Measurements from ENCODE around the gene AUTS2.

Gene AUTS2

DNA sequence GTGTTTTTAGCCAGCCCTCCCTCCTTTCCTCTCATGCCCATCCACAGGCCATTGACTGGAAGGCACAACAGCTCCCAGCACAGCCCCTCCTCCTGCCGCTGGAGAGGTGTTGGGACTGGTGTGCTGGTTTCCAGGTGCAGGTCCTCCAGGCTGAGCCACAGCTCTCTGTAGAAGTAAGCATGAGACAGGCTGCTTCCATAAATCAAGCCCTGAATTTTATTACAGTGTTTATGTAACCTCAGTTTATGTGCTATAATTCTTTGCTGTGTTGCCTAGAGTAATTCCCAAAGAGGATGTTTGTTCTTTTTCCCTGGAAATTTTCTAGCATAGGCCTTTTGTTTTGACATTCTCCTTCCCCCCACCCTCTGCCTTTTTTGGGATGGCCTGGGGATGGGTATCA lies 445.8 kb downstream of the AUTS2 start:
- Histone ChIP-seq H3K4me3 (replicated peaks; ENCODE audit: insufficient read depth, low read length) (no peak overlapping the region), H3K27me3 (ENCODE audit: insufficient read depth, poor library complexity, severe bottlenecking) (no peaks in the 10 kb centered on the region), H3K27ac (replicated peaks) (no peak overlapping the region)
- DNase-seq (ENCODE audit: low read depth in 1 of 2, low spot score in 1 of 2): no peak
- TF ChIP-seq SPI1 (IDR thresholded peaks at IDR 0.05; ENCODE audit: borderline replicate concordance, low read depth): no peak
- TF ChIP-seq, protein P1, sequence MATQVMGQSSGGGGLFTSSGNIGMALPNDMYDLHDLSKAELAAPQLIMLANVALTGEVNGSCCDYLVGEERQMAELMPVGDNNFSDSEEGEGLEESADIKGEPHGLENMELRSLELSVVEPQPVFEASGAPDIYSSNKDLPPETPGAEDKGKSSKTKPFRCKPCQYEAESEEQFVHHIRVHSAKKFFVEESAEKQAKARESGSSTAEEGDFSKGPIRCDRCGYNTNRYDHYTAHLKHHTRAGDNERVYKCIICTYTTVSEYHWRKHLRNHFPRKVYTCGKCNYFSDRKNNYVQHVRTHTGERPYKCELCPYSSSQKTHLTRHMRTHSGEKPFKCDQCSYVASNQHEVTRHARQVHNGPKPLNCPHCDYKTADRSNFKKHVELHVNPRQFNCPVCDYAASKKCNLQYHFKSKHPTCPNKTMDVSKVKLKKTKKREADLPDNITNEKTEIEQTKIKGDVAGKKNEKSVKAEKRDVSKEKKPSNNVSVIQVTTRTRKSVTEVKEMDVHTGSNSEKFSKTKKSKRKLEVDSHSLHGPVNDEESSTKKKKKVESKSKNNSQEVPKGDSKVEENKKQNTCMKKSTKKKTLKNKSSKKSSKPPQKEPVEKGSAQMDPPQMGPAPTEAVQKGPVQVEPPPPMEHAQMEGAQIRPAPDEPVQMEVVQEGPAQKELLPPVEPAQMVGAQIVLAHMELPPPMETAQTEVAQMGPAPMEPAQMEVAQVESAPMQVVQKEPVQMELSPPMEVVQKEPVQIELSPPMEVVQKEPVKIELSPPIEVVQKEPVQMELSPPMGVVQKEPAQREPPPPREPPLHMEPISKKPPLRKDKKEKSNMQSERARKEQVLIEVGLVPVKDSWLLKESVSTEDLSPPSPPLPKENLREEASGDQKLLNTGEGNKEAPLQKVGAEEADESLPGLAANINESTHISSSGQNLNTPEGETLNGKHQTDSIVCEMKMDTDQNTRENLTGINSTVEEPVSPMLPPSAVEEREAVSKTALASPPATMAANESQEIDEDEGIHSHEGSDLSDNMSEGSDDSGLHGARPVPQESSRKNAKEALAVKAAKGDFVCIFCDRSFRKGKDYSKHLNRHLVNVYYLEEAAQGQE (IDR thresholded peaks at IDR 0.05; ENCODE audit: insufficient replicate concordance, low read depth): no peak
- TF ChIP-seq GABPA (IDR thresholded peaks at IDR 0.05; ENCODE audit: low read depth): no peak
- TF ChIP-seq, protein P2, sequence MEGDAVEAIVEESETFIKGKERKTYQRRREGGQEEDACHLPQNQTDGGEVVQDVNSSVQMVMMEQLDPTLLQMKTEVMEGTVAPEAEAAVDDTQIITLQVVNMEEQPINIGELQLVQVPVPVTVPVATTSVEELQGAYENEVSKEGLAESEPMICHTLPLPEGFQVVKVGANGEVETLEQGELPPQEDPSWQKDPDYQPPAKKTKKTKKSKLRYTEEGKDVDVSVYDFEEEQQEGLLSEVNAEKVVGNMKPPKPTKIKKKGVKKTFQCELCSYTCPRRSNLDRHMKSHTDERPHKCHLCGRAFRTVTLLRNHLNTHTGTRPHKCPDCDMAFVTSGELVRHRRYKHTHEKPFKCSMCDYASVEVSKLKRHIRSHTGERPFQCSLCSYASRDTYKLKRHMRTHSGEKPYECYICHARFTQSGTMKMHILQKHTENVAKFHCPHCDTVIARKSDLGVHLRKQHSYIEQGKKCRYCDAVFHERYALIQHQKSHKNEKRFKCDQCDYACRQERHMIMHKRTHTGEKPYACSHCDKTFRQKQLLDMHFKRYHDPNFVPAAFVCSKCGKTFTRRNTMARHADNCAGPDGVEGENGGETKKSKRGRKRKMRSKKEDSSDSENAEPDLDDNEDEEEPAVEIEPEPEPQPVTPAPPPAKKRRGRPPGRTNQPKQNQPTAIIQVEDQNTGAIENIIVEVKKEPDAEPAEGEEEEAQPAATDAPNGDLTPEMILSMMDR (IDR thresholded peaks at IDR 0.05; ENCODE audit: insufficient read depth, low read length): no peak
- no peak for TF ChIP-seq POLR2AphosphoS5 (IDR thresholded peaks at IDR 0.05; ENCODE audit: low read depth)

DNA sequence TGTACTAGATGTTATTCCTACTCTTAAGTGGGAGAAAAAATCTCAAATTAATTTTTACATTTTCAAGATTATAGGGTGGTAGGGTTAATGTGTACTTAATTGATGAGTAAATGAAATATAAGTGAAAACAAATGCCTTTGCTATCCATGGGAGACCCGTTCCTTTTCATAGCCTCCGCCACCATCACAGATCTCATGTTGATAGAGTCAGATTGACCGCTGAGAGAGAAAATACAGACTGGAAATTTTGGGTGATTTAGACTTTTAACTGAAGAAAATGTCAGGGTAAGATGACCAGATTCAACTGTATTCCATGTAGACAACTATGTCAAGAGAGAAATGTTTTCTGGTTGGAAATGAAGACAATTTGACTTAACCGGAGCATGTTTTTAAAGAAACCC lies 446.2 kb downstream of the AUTS2 start:
- DNase-seq (ENCODE audit: low read depth in 1 of 2, low spot score in 1 of 2): no peak
- H3K27ac ChIP-seq (replicated peaks): no peak overlapping the region
- no peaks in the 10 kb centered on the region for H3K27me3 ChIP-seq (ENCODE audit: insufficient read depth, poor library complexity, severe bottlenecking)
- H3K4me3 ChIP-seq (replicated peaks; ENCODE audit: insufficient read depth, low read length): no peak overlapping the region
- TF ChIP-seq, protein P1 (IDR thresholded peaks at IDR 0.05; ENCODE audit: insufficient replicate concordance, low read depth): no peak
- TF ChIP-seq, protein P2 (IDR thresholded peaks at IDR 0.05; ENCODE audit: insufficient read depth, low read length): no peak
- TF ChIP-seq GABPA (IDR thresholded peaks at IDR 0.05; ENCODE audit: low read depth): no peak
- no peak for TF ChIP-seq POLR2AphosphoS5 (IDR thresholded peaks at IDR 0.05; ENCODE audit: low read depth)
- TF ChIP-seq SPI1 (IDR thresholded peaks at IDR 0.05; ENCODE audit: borderline replicate concordance, low read depth): no peak

DNA sequence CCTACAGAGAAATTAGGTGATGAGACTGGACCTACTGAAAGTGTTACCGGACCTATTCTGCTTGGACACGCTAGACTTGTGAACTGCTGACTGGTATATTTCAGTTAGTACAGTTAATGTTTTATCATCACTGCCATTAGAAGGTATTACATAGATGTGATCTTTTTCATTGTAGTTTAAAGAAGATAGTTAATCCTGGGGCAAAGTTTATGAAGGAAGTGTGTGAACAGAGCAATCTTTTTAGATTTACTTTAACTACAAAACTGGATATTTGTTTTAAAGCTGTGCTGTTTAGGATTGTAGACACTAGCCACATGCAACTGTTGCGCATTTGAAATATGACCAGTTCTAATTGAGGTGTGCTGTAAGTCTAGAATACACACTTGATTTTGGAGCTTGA lies 446.7 kb downstream of the AUTS2 start:
- no peak overlapping the region for H3K4me3 ChIP-seq (replicated peaks; ENCODE audit: insufficient read depth, low read length)
- DNase-seq (ENCODE audit: low read depth in 1 of 2, low spot score in 1 of 2): no peak
- H3K27me3 ChIP-seq (ENCODE audit: insufficient read depth, poor library complexity, severe bottlenecking): no peaks in the 10 kb centered on the region
- no peak overlapping the region for H3K27ac ChIP-seq (replicated peaks)
- TF ChIP-seq, protein P2 (IDR thresholded peaks at IDR 0.05; ENCODE audit: insufficient read depth, low read length): no peak
- TF ChIP-seq GABPA (IDR thresholded peaks at IDR 0.05; ENCODE audit: low read depth) (no peak), SPI1 (IDR thresholded peaks at IDR 0.05; ENCODE audit: borderline replicate concordance, low read depth) (no peak), POLR2AphosphoS5 (IDR thresholded peaks at IDR 0.05; ENCODE audit: low read depth) (no peak)
- TF ChIP-seq, protein P1 (IDR thresholded peaks at IDR 0.05; ENCODE audit: insufficient replicate concordance, low read depth): no peak

All from HL-60 (cell line).